SIG-M5 (cell line): ENCODE measurements around the gene P2RX2.
"Not testable (repeated sequence)": the region's sequence is repeated elsewhere in the genome, so short reads cannot be mapped to it uniquely, and the experiment has no call there.

Experiments used
- DNase-seq: peaks from one replicate; lab custom pipeline; 2025; lab: John Stamatoyannopoulos, UW

The P2RX2 gene

DNA sequence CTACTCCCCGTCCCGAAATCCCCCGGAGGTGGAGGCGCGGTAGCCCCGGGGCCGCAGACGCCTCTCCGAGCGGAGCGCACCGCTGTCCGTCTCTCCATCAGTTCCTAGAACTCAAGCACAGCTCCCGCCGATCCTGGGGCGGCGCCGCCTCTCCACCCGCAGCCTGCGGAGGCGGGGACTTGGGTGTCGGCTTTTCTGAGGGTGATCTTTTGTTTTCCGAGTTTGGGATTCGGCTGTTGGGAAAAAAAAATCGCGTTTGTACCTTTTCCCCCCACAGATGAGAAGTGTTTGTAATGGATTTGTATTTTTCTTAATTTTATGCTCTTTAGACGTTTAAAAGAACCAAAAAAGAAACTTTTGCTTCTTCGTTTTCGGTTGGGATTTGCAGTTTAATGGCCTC is 34.8 kb upstream of the P2RX2 start:
- DNase-seq = no peak

DNA sequence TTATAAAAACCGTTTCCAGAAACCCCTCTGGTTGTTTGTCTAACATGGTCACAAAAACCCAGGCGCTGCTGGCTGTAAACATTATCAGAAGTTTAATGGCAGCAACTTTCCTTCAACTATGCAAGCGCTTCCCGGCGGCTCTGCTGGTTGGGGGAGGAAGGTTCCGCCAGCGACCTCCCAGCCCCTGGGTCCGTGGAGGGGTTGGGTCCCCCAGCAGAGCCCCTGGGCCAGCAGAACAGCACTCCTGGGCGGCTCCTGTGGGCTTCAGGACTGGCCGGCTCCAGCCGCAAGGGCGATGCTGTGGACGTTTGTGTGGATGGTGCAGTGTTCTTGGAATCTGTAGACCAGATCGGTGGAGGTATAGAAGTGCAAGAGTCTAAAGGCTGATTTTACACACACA is 34.1 kb upstream of the P2RX2 start:
- no peak for DNase-seq

DNA sequence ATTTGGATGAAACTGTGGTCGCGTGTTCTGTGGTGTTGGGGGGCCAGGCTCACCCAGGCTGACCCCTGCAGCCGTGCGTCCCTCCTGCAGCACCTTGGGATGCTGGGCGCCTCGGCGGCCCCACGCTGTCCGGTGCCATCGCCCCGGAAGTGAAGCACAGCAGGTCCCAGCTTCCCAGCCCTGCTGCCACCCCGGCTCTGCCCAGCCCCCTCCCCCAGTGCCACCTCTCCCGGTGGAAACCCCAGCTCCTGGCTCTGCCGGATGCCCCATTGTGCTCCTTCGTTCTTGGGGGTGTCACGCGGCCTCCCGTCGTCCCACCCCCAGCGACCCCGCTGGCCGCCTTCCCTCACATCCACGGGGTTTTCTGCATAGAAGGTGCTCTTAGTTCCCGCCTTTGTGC is 33.4 kb upstream of the P2RX2 start:
- DNase-seq = no peak

DNA sequence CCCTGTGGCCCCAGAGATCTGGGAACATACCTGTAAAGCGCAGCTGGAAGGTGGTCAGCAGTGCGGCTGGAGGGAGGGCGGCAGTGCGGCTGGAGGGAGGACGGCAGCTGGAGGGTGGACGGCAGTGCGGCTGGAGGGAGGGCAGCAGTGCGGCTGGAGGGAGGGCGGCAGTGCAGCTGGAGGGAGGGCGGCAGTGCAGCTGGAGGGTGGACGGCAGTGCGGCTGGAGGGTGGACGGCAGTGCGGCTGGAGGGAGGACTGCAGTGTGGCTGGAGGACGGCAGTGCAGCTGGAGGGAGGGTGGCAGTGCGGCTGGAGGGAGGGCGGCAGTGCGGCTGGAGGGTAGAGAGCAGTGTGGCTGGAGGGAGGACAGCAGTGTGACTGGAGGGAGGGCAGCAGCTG is 31.6 kb upstream of the P2RX2 start:
- no peak for DNase-seq

DNA sequence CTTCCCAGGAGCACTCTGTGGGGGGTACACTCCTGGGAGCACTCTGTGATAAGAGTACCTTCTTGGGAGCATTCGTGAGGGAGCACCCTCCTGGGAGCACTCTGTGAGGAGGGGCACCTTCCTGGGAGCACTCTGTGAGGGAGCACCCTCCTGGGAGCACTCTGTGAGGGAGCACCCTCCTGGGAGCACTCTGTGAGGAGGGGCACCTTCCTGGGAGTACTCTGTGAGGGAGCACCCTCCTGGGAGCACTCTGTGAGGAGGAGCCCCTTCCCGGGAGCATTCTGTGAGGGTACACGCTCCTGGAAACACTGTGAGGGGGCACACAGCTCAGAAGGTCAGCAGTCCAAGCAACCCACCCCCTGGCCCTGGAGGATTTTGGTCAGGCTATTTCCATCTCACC is 30.8 kb upstream of the P2RX2 start:
- no peak for DNase-seq

DNA sequence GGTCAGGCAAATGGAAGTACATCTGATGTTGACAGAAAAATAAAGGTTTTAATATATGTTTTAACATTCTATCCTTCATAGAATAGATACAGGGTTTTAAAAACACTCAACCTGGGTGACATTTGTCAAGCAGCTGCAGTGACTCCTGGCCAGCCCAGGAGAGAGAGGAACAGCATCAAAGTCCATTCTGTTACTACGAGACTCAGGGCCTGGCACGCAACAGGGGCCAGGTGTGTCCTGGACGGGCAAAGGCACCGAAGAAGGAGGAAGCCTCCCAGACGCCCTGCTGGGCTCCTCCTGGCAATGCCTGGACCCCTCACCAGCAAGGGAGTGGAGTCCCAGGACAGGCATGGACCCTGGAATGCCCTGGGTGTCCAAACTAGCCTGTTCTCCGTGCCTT is 30.3 kb upstream of the P2RX2 start:
- no peak for DNase-seq

DNA sequence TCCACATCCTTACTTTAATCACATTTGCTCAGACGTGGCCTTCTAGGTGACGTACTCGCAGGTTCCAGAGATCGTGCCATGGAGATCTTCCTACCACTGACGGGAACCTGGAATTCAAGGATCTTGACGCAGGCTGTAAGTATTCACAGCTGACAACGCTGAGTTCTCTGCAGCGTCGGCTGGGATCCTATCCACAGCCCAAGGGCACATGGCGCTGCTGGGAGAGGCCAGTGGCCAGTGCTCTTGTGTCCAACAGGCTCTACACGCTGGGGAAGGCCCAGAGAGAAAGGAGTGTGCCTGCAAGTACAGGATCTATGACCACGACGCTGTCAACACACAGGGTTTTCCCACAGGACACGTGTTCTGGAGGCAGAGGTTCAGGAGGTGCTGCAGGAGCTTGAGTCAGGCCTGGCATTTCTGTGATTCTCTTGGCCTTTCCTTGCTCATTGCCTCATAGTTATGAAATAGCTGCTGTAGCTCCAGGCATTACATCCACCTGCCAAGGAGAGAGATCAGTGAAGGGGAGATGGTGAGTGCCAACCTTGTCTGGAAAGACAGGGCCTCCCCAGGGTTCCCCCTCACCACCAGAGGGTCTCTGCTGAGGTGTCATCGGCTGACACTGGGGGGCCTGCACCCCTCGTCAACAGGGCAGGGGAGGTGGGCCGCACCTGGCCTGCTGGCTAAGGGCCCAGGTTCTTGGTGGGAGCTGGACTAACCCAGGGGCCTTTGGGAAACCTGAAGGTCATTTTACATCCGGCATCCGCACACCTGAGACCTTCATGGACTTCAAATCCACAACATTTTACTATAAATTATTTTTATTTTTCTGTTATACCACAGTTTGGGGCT is 29.5 kb upstream of the P2RX2 start:
- no peak for DNase-seq

DNA sequence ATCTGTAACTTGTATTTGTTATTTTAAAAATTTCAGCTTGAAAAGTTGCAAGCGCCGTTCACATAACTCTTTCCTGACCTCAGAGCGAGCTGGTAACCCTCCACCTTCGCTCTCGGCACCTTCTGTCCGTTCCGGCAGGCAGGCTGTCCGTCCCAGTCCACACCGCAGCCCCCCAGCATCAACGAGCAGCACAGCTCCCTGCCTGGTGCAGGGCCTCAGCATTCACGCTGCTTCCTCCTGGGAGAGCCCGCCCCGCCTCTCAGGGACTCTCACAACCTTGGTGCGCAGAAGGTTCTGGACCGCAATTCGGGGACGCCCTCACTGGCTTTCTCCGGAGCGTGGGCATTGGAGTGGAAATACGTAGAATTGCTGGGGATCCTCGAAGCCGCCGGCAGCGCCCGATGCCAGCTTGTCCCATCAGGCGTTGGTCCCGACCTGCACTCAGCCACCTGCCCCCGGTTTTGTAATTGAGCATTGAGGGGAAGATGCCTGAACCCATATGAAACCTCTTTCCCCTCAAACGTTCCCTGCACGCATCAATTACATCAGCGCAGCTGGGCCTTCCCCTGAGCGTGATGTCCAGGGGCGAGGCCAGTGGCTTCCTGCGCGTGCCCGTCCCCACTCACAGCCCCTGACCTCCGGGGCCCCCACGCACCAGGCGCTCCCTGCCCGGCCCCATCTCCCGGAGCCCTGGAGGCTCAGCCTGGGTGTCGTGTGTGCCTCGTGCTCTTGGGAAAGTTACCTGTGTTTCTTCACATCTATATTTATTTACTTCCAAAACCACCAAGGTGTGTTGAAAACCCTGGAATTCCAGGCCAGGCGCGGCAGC is 27.3 kb upstream of the P2RX2 start:
- no peak for DNase-seq

DNA sequence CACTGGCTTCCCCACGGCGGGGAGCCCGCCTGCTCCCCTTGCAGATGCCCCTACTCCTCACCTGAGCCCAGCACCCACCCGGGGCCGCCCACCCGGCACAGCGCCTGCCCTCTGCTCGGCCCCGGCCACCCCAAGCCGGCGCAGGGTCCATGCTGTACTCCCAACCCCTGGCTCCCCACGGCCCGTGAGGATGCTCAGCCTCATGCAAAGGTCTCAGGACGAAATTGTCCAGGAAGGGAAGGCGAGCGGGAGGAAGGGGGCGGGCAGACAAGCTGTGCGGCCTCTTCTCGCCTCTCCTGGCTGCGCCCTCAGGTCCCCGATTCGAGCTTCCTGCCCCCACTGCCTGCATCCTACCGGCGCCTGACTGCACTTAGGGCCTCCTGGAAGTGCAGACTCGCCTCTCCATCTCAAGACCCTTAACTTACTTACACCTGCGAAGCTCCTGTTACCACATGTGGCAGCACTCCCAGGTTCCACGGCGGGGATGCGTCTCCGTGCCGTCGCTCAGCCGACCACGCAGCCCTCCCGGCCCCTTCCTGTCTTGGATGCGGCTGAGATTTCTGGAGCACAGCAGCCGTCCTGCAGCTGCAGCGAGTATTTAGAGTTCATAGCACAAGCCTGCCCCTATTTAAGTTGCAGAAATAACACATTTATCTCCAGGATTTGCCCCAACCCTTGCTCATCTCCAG is 26.1 kb upstream of the P2RX2 start:
- no peak for DNase-seq

DNA sequence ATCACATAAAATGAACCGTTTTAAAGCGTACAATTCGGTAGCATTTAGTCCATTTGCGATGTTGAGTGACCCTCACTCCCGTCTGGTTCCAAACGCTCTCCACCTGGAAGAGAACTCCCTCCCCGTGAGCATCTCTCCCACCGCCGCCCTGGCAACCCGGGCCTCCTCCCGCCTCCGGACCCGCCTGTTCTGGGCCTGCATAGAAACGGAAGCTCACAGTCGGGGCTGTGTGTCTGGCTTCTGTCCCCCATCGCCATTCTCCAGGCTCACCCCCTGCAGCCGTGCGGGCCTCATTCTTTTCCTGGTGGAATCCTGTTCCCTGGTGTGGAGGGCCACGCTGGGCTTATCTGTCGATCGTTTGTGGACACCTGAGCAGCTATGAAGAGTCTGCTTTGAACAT is 25.5 kb upstream of the P2RX2 start:
- DNase-seq = no peak

DNA sequence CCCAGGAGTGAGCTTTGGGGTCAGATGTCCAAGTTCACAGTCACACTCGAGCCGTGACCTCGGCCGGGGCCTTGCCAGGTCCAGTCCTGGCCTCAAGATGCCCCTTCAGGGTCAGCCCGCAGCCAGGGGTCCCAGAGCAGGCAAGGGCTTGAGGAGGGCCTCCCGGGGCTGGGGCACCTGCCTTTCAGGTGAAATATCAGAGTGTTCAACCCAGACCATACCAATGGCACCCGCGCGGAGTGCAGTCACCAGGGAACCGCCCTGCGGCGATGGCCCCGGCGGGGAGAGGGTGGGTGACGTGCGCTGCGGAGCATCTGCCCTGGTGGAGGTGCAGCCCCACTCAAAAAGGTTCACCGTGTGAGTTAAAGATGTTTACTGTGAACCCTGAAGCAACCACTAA is 25.1 kb upstream of the P2RX2 start:
- DNase-seq = no peak

DNA sequence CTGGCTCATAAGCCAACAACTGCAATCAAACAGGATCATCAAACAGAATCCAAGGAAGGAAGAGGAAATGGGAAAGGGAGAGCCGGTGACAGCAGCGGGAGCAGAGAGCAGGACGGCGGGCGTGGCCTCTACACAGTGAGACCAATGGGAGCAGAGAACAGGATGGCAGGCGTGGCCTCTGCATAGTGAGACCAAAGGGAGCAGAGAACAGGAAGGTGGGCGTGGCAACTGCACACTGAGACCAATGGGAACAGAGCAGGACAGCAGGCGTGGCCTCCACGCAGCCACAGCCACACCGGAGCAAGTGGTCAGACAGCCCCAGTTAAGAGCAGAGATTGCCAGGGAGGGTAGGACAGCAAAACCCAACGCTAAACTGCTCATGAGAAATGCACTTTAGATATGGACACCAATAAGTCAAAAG is 24.6 kb upstream of the P2RX2 start:
- no peak for DNase-seq

DNA sequence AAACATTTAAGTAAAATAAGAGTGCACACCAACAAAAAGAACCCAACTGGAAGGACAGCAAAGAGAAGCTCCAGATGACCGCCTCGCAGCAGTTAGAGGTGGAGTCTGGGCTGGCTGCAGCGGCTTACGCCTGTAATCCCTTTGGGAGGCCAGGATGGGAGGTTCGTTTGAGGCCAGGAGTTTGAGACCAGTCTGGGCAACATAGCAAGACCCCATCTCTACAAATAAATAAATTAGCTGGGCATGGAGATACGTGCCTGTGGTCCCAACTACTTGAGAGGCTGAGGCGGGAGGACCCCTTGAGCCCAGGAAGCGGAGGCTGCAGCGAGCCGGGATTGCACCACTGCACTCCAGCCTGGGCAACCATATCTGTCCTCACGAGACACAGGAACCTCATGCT is 23.4 kb upstream of the P2RX2 start:
- no peak for DNase-seq

DNA sequence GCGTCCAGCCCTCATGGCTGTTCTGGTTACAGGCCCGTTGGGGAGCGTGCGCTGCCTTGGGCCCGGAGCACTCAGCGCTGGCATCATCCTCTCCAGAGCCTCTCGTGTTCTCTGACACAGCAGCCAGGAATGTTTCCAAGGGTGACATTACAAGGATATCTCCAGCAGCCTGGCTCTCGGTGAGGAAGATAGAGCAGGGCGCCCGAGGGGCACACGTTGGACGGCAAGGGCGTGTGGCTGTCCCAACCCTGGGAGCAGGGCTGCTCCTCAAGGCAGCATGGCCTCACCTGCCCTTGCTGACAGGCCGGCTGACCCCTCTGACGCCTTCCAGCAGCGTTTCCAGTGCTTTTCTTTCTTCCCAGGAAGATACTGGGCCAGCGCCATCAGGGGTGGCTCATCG is 22.6 kb upstream of the P2RX2 start:
- no peak for DNase-seq

DNA sequence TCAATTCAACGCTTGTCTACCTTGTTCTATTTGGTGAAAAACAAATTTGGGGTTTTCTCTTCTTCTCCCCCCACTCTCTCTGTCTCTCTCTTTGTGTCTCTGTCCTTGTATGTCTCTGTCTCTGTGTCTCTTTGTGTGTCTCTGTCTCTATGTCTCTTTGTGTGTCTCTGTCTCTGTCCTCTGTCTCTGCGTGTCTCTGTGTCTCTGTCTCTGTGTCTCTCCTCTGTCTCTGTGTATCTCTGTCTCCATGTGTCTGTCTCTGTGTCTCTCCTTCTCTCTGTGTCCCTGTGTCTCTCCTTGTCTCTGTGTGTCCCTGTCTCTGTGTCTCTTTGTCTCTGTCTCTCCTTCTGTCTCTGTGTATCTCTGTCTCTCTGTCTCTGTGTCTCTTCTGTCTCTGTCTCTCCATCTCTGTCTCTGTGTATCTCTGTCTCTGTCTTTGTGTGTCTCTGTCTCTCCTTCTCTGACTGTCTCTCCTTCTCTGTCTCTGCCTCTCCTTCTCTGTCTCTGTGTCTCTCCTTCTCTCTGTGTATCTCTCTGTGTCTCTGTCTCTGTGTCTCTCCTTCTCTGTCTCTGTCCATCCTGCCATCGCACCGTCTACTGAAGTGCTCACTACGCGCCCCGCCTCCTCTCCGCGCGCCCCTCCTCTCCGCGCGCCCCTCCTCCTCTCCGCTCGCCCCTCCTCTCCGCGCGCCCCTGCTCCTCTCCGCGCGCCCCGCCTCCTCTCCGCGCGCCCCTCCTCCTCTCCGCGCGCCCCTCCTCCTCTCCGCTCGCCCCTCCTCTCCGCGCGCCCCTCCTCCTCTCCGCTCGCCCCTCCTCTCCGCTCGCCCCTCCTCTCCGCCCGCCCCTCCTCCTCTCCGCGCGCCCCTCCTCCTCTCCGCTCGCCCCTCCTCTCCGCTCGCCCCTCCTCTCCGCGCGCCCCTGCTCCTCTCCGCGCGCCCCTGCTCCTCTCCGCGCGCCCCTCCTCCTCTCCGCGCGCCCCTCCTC is 21.0 kb upstream of the P2RX2 start:
- DNase-seq = no peak

DNA sequence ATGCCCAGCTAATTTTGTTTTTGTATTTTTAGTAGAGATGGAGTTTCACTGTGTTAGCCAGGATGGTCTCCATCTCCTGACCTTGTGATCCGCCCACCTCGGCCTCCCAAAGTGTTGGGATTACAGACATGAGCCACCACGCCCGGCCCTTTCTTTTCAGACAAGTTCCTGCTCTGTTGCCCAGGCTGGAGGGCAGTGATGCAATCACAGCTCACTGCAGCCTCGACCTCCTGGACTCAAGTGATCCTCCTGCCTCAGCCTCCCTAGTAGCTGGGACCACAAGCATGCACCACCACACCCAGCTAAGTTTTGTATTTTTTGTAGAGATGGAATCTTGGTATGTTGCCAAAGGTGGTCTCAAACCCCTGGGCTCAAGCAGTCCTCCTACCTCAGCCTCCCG is 19.1 kb upstream of the P2RX2 start:
- not testable (repeated sequence) for DNase-seq

DNA sequence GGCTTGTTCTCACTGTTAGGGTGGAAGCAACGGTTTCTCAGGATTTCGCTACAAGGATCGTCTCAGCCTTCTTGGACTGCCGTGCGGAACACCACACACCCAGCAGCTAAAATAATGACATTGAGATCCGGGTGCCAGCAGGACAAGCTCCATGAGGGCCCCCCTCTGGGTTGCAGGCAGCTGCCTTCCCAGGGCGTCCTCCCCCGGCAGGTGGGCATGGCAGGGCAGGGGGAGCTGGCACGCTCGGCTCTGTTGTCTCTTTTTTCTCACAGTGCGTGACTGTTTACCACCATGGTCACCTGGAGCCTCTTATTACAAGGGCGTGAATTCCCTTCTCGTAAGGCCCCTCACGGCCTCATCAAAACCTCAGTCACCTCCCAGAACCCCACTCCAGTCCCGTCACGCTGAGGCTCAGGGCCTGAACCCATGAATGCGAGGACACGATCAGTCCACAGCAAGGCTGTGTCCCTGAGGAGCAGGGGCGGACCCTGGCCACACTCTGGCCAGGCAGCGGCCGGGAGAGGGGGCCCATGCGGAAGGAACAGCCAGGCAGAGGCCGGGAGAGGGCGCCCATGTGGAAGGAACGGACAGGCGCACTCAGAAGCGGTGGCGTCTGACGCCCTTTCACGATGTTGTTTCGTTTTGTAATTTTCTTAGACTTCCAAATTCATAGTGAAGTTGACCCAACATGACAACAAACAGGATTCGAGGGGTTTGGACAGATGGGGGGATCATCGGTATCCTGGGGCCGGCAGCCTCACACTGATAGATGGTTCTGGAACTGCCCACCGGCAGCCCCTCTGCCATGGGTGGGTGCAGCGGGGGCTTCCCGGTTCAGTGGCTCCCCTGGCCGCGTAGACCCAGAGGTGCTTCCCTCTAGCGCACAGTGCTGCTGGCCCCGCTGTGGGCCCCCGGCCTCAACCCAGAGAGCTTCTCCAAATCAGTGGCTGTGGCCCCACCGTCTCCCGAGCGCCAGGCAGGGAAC is 18.2 kb upstream of the P2RX2 start:
- DNase-seq = no peak

DNA sequence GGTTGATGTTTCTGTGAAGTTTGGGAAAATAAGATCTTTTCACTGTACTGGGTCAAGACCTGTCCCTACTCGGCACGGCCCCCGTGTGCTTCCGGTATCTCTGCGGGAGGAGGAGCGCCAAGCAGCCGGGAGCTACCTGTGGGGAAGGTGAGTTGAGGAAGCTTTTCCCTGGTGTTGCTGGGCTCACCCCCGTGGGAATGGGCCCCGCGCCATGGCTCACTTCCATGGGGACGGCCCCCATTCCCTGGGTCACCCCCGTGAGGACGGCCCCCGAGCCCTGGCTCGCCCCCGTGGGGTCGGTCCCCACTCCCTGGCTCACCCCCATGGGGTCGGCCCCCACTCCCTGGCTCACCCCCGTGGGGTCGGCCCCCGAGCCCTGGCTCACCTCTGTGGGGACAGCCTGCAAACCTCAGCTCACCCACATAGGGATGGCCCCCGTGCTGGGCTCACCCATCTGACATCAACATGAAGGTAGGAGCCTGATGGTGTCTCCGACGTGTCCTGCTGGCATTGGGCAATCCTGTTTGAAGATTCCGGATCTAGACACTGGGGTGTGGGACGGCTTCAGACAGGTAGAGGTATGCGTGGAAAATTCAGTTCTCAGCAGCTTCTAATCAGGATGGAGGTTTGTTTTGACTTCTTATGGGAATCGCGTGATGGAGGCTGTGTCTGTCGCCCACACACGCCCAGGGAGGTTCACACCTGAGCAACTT is 17.2 kb upstream of the P2RX2 start:
- DNase-seq = no peak

DNA sequence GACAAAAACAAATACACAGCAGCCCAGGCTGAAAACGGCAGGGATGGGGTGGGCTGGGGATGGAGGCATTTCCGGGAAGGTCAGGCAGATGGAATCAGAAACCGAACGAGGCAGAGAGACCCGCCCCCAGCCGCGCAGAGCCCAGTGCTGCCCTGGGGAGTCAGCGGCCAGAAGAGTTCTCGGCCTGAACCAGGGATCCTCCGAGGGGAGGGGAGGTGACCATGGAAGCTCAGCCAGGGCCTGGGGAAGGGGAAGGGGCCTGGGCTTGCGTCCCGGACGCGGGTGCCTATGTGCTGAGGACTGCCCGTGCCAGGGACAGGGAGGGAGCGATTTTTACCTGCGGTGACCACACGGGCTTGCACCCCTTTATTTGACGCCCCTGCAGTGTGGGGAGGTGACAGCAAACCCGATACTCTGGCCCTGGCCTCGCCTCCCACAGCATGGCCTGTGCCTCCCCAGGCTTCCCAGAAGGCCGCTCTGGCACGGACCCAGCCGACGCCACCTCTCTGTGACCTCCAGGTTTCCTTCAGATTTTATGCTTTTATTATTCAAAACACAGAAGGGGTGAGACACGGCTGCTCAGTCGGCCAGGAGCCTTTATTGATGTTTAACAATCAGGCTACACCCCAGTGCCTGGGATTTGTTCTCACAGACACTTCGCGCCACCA is 15.9 kb upstream of the P2RX2 start:
- no peak for DNase-seq
